IgD-negative memory B cell (primary cell): ENCODE results near the gene SSC4D. TPM values are rescaled to one million over a fixed set of nuclear protein-coding genes. Genes with fewer than 3 reads are reported as not detected.
A peak's percentile ranks its signal among the peaks of the same experiment; 100 is the strongest.

Experiments
- H3K27ac Mint-ChIP-seq, 3 donors: one replicate each; pipeline ENCODE4 v1.8.0; 2020 to 2022; ENCODE audit warnings: mild to moderate bottlenecking in 3 of 3, mixed read lengths in 3 of 3, moderate library complexity in 1 of 3
- H3K27me3 Mint-ChIP-seq: one replicate; pipeline ENCODE4 v1.8.0; 2021; ENCODE audit warnings: mixed read lengths
- H3K36me3 Mint-ChIP-seq: one replicate; pipeline ENCODE4 v1.8.0; 2020; ENCODE audit warnings: mild to moderate bottlenecking, mixed read lengths
- H3K4me1 Mint-ChIP-seq, 3 donors: one replicate each; pipeline ENCODE4 v1.8.0; 2020 to 2022; ENCODE audit warnings: mixed read lengths in 3 of 3, mild to moderate bottlenecking in 1 of 3
- H3K4me3 Mint-ChIP-seq, 4 donors: one replicate each; pipeline ENCODE4 v1.8.0; 2020 to 2022; ENCODE audit warnings: mild to moderate bottlenecking in 4 of 4, mixed read lengths in 4 of 4, moderate library complexity in 3 of 4
- H3K9me3 Mint-ChIP-seq, 3 donors: one replicate each; pipeline ENCODE4 v1.8.0; 2020 to 2021; ENCODE audit warnings: mixed read lengths in 3 of 3, mild to moderate bottlenecking in 1 of 3
- polyA plus RNA-seq: library from polyadenylated mRNA; unstranded; fragments of 300-500 nt; fragmentation: Illumina TruSeq; gene quantifications from one replicate; pipeline ENCODE4 v1.2.3, GENCODE V29; 2021

Gene SSC4D
- polyA plus RNA-seq, 1 donor from 2014 or later = not detected

- H3K4me1 Mint-ChIP-seq = peaks cover 30 to 39% (median 35%) of the 10 kb centered on the region in 3 donors
- no peaks in the 10 kb centered on the region for H3K27me3 Mint-ChIP-seq
- H3K9me3 Mint-ChIP-seq = no peaks in the 10 kb centered on the region
- H3K36me3 Mint-ChIP-seq = peaks cover 3% of the 10 kb centered on the region
- peak overlapping the region; percentile 87 to 98 (median 89) for H3K27ac Mint-ChIP-seq
- H3K4me3 Mint-ChIP-seq = peak overlapping the region; percentile 92 to 99 (median 98)
Observed at GRCh38 chr7:76357475-76358010, 52.0 kb downstream of the SSC4D start.

GRCh38 chr7:76356823-76357222 lies 52.7 kb downstream of the SSC4D start:
- H3K27me3 Mint-ChIP-seq = no peaks in the 10 kb centered on the region
- peak overlapping the region; percentile 92 to 99 (median 98) for H3K4me3 Mint-ChIP-seq
- no peaks in the 10 kb centered on the region for H3K9me3 Mint-ChIP-seq
- H3K4me1 Mint-ChIP-seq = peaks cover 36 to 44% (median 41%) of the 10 kb centered on the region in 3 donors
- peaks cover 3% of the 10 kb centered on the region for H3K36me3 Mint-ChIP-seq
- H3K27ac Mint-ChIP-seq = peak overlapping the region; percentile 29 to 98 (median 89)

GRCh38 chr7:76356115-76356514 lies 53.4 kb downstream of the SSC4D start:
- Mint-ChIP-seq H3K9me3 (no peaks in the 10 kb centered on the region), H3K27me3 (no peaks in the 10 kb centered on the region), H3K27ac (peak overlapping the region in 1 of 3 donors; percentile 79), H3K36me3 (peaks cover 3% of the 10 kb centered on the region), H3K4me1 (peaks cover 43 to 50% (median 47%) of the 10 kb centered on the region in 3 donors), H3K4me3 (peak overlapping the region in 3 of 4 donors; percentile 36 to 87 (median 70))

- Mint-ChIP-seq H3K27ac (peak overlapping the region in 2 of 3 donors; percentile 79 to 82), H3K9me3 (no peaks in the 10 kb centered on the region), H3K36me3 (peaks cover 3% of the 10 kb centered on the region), H3K27me3 (no peaks in the 10 kb centered on the region), H3K4me1 (peaks cover 45 to 53% (median 48%) of the 10 kb centered on the region in 3 donors), H3K4me3 (peak overlapping the region in 2 of 4 donors; percentile 2 to 87)
Observed at GRCh38 chr7:76354981-76355730, 54.3 kb downstream of the SSC4D start.

GRCh38 chr7:76354516-76354915 lies 55.0 kb downstream of the SSC4D start:
- Mint-ChIP-seq H3K27me3 (no peaks in the 10 kb centered on the region), H3K27ac (no peak overlapping the region), H3K9me3 (no peaks in the 10 kb centered on the region), H3K4me3 (no peak overlapping the region), H3K36me3 (peaks cover 6% of the 10 kb centered on the region), H3K4me1 (peaks cover 41 to 51% (median 44%) of the 10 kb centered on the region in 3 donors)

- Mint-ChIP-seq H3K27me3 (no peaks in the 10 kb centered on the region), H3K27ac (no peak overlapping the region), H3K4me1 (peaks cover 41 to 51% (median 44%) of the 10 kb centered on the region in 3 donors), H3K36me3 (peaks cover 6% of the 10 kb centered on the region), H3K9me3 (no peaks in the 10 kb centered on the region), H3K4me3 (peak overlapping the region in 1 of 4 donors; percentile 38)
Observed at GRCh38 chr7:76353744-76354143, 55.8 kb downstream of the SSC4D start.

- no peak overlapping the region for H3K4me3 Mint-ChIP-seq
- H3K27ac Mint-ChIP-seq = peak overlapping the region in 1 of 3 donors; percentile 75
Observed at GRCh38 chr7:76352193-76352592, 57.3 kb downstream of the SSC4D start.

GRCh38 chr7:76351372-76351771 lies 58.1 kb downstream of the SSC4D start:
- peak overlapping the region in 3 of 4 donors; percentile 27 to 36 (median 30) for H3K4me3 Mint-ChIP-seq
- H3K9me3 Mint-ChIP-seq = no peaks in the 10 kb centered on the region
- peaks cover 6% of the 10 kb centered on the region for H3K36me3 Mint-ChIP-seq
- peaks cover 27 to 46% (median 33%) of the 10 kb centered on the region in 3 donors for H3K4me1 Mint-ChIP-seq
- peak overlapping the region in 1 of 3 donors; percentile 75 for H3K27ac Mint-ChIP-seq
- no peaks in the 10 kb centered on the region for H3K27me3 Mint-ChIP-seq

More at GRCh38 chr7:76352193-76352592, 57.3 kb downstream of the SSC4D start:
- Mint-ChIP-seq H3K27me3 (no peaks in the 10 kb centered on the region), H3K36me3 (peaks cover 6% of the 10 kb centered on the region), H3K9me3 (no peaks in the 10 kb centered on the region), H3K4me1 (peaks cover 33 to 49% (median 38%) of the 10 kb centered on the region in 3 donors)

GRCh38 chr7:76349313-76349885 lies 60.1 kb downstream of the SSC4D start:
- no peaks in the 10 kb centered on the region for H3K27me3 Mint-ChIP-seq
- H3K9me3 Mint-ChIP-seq = no peaks in the 10 kb centered on the region
- H3K27ac Mint-ChIP-seq = no peak overlapping the region
- no peak overlapping the region for H3K4me3 Mint-ChIP-seq
- H3K4me1 Mint-ChIP-seq = peaks cover 23 to 34% (median 25%) of the 10 kb centered on the region in 3 donors
- H3K36me3 Mint-ChIP-seq = peaks cover 6% of the 10 kb centered on the region

- Mint-ChIP-seq H3K4me1 (peaks cover 20 to 36% (median 33%) of the 10 kb centered on the region in 3 donors), H3K27me3 (no peaks in the 10 kb centered on the region), H3K36me3 (peaks cover 6% of the 10 kb centered on the region), H3K9me3 (no peaks in the 10 kb centered on the region), H3K27ac (no peak overlapping the region), H3K4me3 (no peak overlapping the region)
Observed at GRCh38 chr7:76347710-76348109, 61.8 kb downstream of the SSC4D start.

- H3K36me3 Mint-ChIP-seq = peaks cover 6% of the 10 kb centered on the region
- H3K9me3 Mint-ChIP-seq = no peaks in the 10 kb centered on the region
- H3K27me3 Mint-ChIP-seq = no peaks in the 10 kb centered on the region
- no peak overlapping the region for H3K27ac Mint-ChIP-seq
- H3K4me3 Mint-ChIP-seq = no peak overlapping the region
- peaks cover 20 to 36% (median 34%) of the 10 kb centered on the region in 3 donors for H3K4me1 Mint-ChIP-seq
Observed at GRCh38 chr7:76346778-76347177, 62.7 kb downstream of the SSC4D start.

GRCh38 chr7:76346097-76346496 lies 63.4 kb downstream of the SSC4D start:
- H3K27ac Mint-ChIP-seq = peak overlapping the region in 1 of 3 donors; percentile 1
- no peak overlapping the region for H3K4me3 Mint-ChIP-seq
- peaks cover 6% of the 10 kb centered on the region for H3K36me3 Mint-ChIP-seq
- H3K9me3 Mint-ChIP-seq = no peaks in the 10 kb centered on the region
- H3K4me1 Mint-ChIP-seq = peaks cover 18 to 34% (median 27%) of the 10 kb centered on the region in 3 donors
- H3K27me3 Mint-ChIP-seq = no peaks in the 10 kb centered on the region

GRCh38 chr7:76343931-76344321 lies 65.6 kb downstream of the SSC4D start:
- peaks cover 25 to 43% (median 38%) of the 10 kb centered on the region in 3 donors for H3K4me1 Mint-ChIP-seq
- H3K36me3 Mint-ChIP-seq = peaks cover 2% of the 10 kb centered on the region
- no peak overlapping the region for H3K27ac Mint-ChIP-seq
- H3K27me3 Mint-ChIP-seq = no peaks in the 10 kb centered on the region
- no peaks in the 10 kb centered on the region for H3K9me3 Mint-ChIP-seq
- no peak overlapping the region for H3K4me3 Mint-ChIP-seq

GRCh38 chr7:76343294-76343930 lies 66.1 kb downstream of the SSC4D start:
- Mint-ChIP-seq H3K9me3 (no peaks in the 10 kb centered on the region), H3K4me3 (no peak overlapping the region), H3K4me1 (peaks cover 26 to 45% (median 40%) of the 10 kb centered on the region in 3 donors), H3K36me3 (peaks cover 2% of the 10 kb centered on the region), H3K27me3 (no peaks in the 10 kb centered on the region), H3K27ac (no peak overlapping the region)

- peaks cover 28 to 49% (median 47%) of the 10 kb centered on the region in 3 donors for H3K4me1 Mint-ChIP-seq
- H3K4me3 Mint-ChIP-seq = no peak overlapping the region
- H3K27ac Mint-ChIP-seq = peak overlapping the region; percentile 5 to 12 (median 8)
- H3K27me3 Mint-ChIP-seq = no peaks in the 10 kb centered on the region
- no peaks in the 10 kb centered on the region for H3K9me3 Mint-ChIP-seq
- H3K36me3 Mint-ChIP-seq = peaks cover 2% of the 10 kb centered on the region
Observed at GRCh38 chr7:76342222-76342621, 67.3 kb downstream of the SSC4D start.
